PC-3 (cell line): ENCODE results near the gene FBXO10. TPM values are rescaled to one million over a fixed set of nuclear protein-coding genes. Genes with fewer than 3 reads are reported as not detected.

ENCODE experiments used
- ATAC-seq: fragments of 200-7000 bp; cut with Tn5 transposase; 2 replicates; pipeline ENCODE4 v1.9.1; 2020; ENCODE audit warnings: mild to moderate bottlenecking, moderate library complexity
- Bru-seq: library from RNA; stranded (reverse); fragments of 400-500 nt; gene quantifications from one replicate; lab custom pipeline; 2021; lab: Mats Ljungman, UMichigan
- BruChase-seq, 2 experiments: library from RNA; stranded (reverse); fragments of 400-500 nt; gene quantifications; one replicate each; lab custom pipeline; 2021; lab: Mats Ljungman, UMichigan
- BruUV-seq: library from RNA; stranded (reverse); fragments of 400-500 nt; replicated peaks from 2 replicates; lab custom pipeline; 2021; lab: Mats Ljungman, UMichigan
- CTCF ChIA-PET: fragments of 300-600 bp; sonication (Branson Sonifier 250); formaldehyde crosslinking; loops from one replicate; lab custom pipeline; 2022; ENCODE audit warnings: antibody characterized with exemption; lab: Charles Lee
- POLR2A ChIA-PET: fragments of 300-600 bp; sonication (Branson Sonifier 250); formaldehyde crosslinking; loops from one replicate; lab custom pipeline; 2022; ENCODE audit warnings: antibody characterized with exemption; ENCODE audit not compliant: unreplicated experiment; lab: Charles Lee
- DNase-seq: peaks from one replicate; pipeline ENCODE4 v3.0.0-alpha.2; 2015
- H2AFZ ChIP-seq: fragments of 300-600 bp; sonication (generic); 2 replicates; pipeline ENCODE4 v1.6.0; 2016; ENCODE audit warnings: antibody characterized with exemption, low read length
- H3F3A ChIP-seq: fragments of 300-600 bp; sonication (generic); one replicate; pipeline ENCODE4 v1.6.0; 2017; ENCODE audit warnings: antibody characterized with exemption, low read length, control low read depth, mild to moderate bottlenecking; ENCODE audit not compliant: unreplicated experiment
- H3K27ac ChIP-seq: fragments of 300-600 bp; sonication (generic); 2 replicates; pipeline ENCODE4 v1.5.1; 2016; ENCODE audit warnings: mild to moderate bottlenecking, low read length
- H3K27me3 ChIP-seq: fragments of 300-600 bp; sonication (generic); 2 replicates; pipeline ENCODE4 v1.6.1; 2016; ENCODE audit warnings: low read length, mixed read lengths
- H3K36me3 ChIP-seq: fragments of 300-600 bp; sonication (generic); 2 replicates; pipeline ENCODE4 v1.6.1; 2016; ENCODE audit warnings: low read depth, mixed run types, low read length, mixed read lengths
- H3K4me1 ChIP-seq: fragments of 300-600 bp; sonication (generic); 2 replicates; pipeline ENCODE4 v1.5.1; 2016; ENCODE audit warnings: low read length; ENCODE audit not compliant: insufficient read depth
- H3K4me2 ChIP-seq: fragments of 300-600 bp; sonication (generic); 2 replicates; pipeline ENCODE4 v1.6.0; 2016; ENCODE audit warnings: low read length
- H3K4me3 ChIP-seq: fragments of 300-600 bp; sonication (generic); 2 replicates; pipeline ENCODE4 v1.5.1; 2016; ENCODE audit warnings: mild to moderate bottlenecking, low read length, mixed read lengths
- H3K79me2 ChIP-seq: fragments of 300-600 bp; sonication (generic); 2 replicates; pipeline ENCODE4 v1.6.1; 2017; ENCODE audit warnings: low read length, mixed read lengths
- H3K9ac ChIP-seq: fragments of 300-600 bp; sonication (generic); 2 replicates; pipeline ENCODE4 v1.6.0; 2016; ENCODE audit warnings: mild to moderate bottlenecking, low read length
- H3K9me2 ChIP-seq: fragments of 300-600 bp; sonication (generic); replicated peaks from 2 replicates; pipeline ENCODE4 v1.6.1; 2016; ENCODE audit warnings: mixed run types, low read length, mixed read lengths
- H3K9me3 ChIP-seq: fragments of 300-600 bp; sonication (generic); 2 replicates; pipeline ENCODE4 v1.6.1; 2016; ENCODE audit warnings: low read length, mixed read lengths
- H4K20me1 ChIP-seq: fragments of 300-600 bp; sonication (generic); 2 replicates; pipeline ENCODE4 v1.6.1; 2016; ENCODE audit warnings: low read length, mixed read lengths
- EZH2 ChIP-seq: fragments of 300-600 bp; sonication (generic); IDR thresholded peaks from one replicate; pipeline ENCODE4 v1.6.1; 2017; ENCODE audit warnings: antibody characterized with exemption, mild to moderate bottlenecking, low read length; ENCODE audit not compliant: unreplicated experiment
- EZH2phosphoT487 ChIP-seq: fragments of 300-600 bp; sonication (generic); IDR thresholded peaks from 2 replicates; pipeline ENCODE4 v1.6.1; 2018; ENCODE audit warnings: mild to moderate bottlenecking, antibody characterized with exemption, low read length, borderline replicate concordance
- intact Hi-C: fragments of 100-400 bp; cut with micrococcal nuclease; formaldehyde crosslinking; loops from 2 replicates; pipeline ENCODE4 v1.9.0; 2023
- long read RNA-seq: library from polyadenylated mRNA; unstranded; transcript quantifications from one replicate; pipeline ENCODE4 v2.0.0, GENCODE V29; 2021; ENCODE audit not compliant: unreplicated experiment
- total RNA-seq: library from RNA; depleted of rRNA; stranded (reverse); fragments of >200 nt; gene quantifications from 2 replicates; pipeline ENCODE4 v1.2.3, GENCODE V29; 2014; rRNA removed
- TF ChIP-seq, protein P1 (sequence below): fragments of 300-600 bp; sonication (generic); conservative IDR thresholded peaks from 2 replicates; pipeline ENCODE4 v1.5.1; 2017; ENCODE audit warnings: antibody characterized with exemption, low read depth, mild to moderate bottlenecking, low read length

The FBXO10 gene, protein sequence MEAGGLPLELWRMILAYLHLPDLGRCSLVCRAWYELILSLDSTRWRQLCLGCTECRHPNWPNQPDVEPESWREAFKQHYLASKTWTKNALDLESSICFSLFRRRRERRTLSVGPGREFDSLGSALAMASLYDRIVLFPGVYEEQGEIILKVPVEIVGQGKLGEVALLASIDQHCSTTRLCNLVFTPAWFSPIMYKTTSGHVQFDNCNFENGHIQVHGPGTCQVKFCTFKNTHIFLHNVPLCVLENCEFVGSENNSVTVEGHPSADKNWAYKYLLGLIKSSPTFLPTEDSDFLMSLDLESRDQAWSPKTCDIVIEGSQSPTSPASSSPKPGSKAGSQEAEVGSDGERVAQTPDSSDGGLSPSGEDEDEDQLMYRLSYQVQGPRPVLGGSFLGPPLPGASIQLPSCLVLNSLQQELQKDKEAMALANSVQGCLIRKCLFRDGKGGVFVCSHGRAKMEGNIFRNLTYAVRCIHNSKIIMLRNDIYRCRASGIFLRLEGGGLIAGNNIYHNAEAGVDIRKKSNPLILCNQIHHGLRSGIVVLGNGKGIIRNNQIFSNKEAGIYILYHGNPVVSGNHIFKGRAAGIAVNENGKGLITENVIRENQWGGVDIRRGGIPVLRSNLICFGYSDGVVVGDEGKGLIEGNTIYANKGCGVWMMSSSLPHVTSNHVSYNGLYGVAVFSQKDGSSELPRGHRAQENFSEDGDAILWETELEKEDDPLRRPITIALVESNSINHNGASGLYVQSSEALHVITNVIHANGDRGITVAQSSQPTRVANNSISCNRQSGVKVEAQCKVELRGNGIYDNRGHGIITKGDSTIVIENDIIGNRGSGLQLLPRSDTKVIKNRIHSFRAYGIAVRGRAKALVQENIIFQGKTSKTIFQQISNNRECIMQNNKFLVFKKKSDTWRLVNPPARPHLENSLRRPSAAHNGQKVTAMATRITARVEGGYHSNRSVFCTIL
- total RNA-seq: 2.6 and 5.1 TPM in 2 replicates
- percentile 45 among the genes with signal in this experiment for Bru-seq, nascent RNA
- percentile 63 among the genes with signal in this experiment for BruChase-seq, experiment 1, labeled RNA remaining after a 6-hour chase
- percentile 60 among the genes with signal in this experiment for BruChase-seq, experiment 2, labeled RNA remaining after a 2-hour chase
- long read RNA-seq, full-length matches to known transcripts: 2 of 5 reads
- long read RNA-seq, partial matches to known transcripts: 0 of 5 reads
- long read RNA-seq, other reads (novel, unspliced or antisense): 3 of 5 reads

GRCh38 chr9:37575921-37576721 is at the start of gene FBXO10:
TSS of gene FBXO10 (minus strand) at chr9:37576380. CDS start at chr9:37541768, 34,612 bp downstream.
- H3K9me3 ChIP-seq: no peaks in the 10 kb centered on the region
- peak within 1 kb of the TSS; percentile 86 for H3K4me2 ChIP-seq
- H3K27ac ChIP-seq: no peak within 1 kb of the TSS
- ATAC-seq: peak; percentile 82
- peak within 1 kb of the TSS; percentile 40; the same call in 1 of the 2 replicates for H3K9ac ChIP-seq
- H3K4me1 ChIP-seq: no peaks in the 10 kb centered on the region
- peaks cover 6% of the 10 kb centered on the region for H3K36me3 ChIP-seq
- DNase-seq: peak; percentile 36
- TF ChIP-seq, protein P1, sequence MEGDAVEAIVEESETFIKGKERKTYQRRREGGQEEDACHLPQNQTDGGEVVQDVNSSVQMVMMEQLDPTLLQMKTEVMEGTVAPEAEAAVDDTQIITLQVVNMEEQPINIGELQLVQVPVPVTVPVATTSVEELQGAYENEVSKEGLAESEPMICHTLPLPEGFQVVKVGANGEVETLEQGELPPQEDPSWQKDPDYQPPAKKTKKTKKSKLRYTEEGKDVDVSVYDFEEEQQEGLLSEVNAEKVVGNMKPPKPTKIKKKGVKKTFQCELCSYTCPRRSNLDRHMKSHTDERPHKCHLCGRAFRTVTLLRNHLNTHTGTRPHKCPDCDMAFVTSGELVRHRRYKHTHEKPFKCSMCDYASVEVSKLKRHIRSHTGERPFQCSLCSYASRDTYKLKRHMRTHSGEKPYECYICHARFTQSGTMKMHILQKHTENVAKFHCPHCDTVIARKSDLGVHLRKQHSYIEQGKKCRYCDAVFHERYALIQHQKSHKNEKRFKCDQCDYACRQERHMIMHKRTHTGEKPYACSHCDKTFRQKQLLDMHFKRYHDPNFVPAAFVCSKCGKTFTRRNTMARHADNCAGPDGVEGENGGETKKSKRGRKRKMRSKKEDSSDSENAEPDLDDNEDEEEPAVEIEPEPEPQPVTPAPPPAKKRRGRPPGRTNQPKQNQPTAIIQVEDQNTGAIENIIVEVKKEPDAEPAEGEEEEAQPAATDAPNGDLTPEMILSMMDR: no peak
- TF ChIP-seq EZH2phosphoT487 (no peak), EZH2 (no peak)
- no peaks in the 10 kb centered on the region for H3K27me3 ChIP-seq
- H3K79me2 ChIP-seq: 0 out of 2 replicates have a peak, but pooled peaks cover 7% of the 10 kb centered on the region
- H3F3A ChIP-seq: no peaks in the 10 kb centered on the region
- ChIA-PET POLR2A (no interaction called here), CTCF (no interaction called here)
- H4K20me1 ChIP-seq: 0 out of 2 replicates have a peak, but pooled peaks cover 3% of the 10 kb centered on the region
- no TSS peak for BruUV-seq
- H3K4me3 ChIP-seq: peak within 1 kb of the TSS; percentile 70
- intact Hi-C loops: loop anchor here (10.0 kb wide), 1 partner anchor 91 kb away; the partner anchor contains the start of gene POLR1E
- peak within 1 kb of the TSS; percentile 74 for H2AFZ ChIP-seq
- H3K9me2 ChIP-seq: no peaks in the 10 kb centered on the region

DNA sequence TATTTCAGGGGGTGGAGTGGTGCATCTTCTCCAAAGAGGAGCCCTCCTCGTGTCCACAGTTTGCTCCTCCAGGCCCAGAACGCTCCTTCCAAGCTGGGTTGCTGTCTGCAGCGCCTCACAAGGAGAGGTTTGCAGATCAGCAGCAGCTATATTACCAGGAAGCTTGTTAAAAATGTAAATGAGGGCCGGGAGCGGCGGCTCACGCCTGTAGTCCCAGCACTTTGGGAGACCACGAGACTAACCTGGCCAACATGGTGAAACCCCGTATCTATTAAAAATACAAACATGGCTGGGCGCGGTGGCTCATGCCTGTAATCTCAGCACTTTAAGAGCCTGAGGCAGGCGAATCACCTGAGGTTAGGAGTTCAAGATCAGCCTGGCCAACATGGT is 49.6 kb upstream of the FBXO10 start:
- Histone ChIP-seq H3K27me3 (no peaks in the 10 kb centered on the region), H4K20me1 (no peaks in the 10 kb centered on the region), H3K27ac (no peak overlapping the region), H3K4me3 (no peak overlapping the region), H3K36me3 (no peaks in the 10 kb centered on the region), H3K4me2 (no peak overlapping the region), H3K79me2 (no peaks in the 10 kb centered on the region), H2AFZ (no peak overlapping the region), H3K9me2 (no peaks in the 10 kb centered on the region), H3K9me3 (no peaks in the 10 kb centered on the region), H3F3A (no peaks in the 10 kb centered on the region), H3K9ac (no peak overlapping the region), H3K4me1 (no peaks in the 10 kb centered on the region)
- ATAC-seq (no peak), DNase-seq (no peak)
- CTCF ChIA-PET: no interaction called here
- TF ChIP-seq EZH2phosphoT487 (no peak), EZH2 (no peak)
- TF ChIP-seq, protein P1: no peak
- intact Hi-C loops: no loop called here
- no TSS peak for BruUV-seq
- POLR2A ChIA-PET: interaction anchor here (0.6 to 0.7 kb wide), 2 partner anchors 10 to 735 kb away, joined by 15 to 21 read pairs; no protein-coding TSS in a partner anchor
